HG03571 (cell line): ENCODE measurements around the gene RTL5.
A peak's percentile ranks its signal among the peaks of the same experiment; 100 is the strongest.

Source experiments
- ATAC-seq: cut with Tn5 transposase; IDR thresholded peaks from one replicate; pipeline ENCODE4 v1.9.1; 2021; ENCODE audit not compliant: unreplicated experiment

RTL5 gene

DNA sequence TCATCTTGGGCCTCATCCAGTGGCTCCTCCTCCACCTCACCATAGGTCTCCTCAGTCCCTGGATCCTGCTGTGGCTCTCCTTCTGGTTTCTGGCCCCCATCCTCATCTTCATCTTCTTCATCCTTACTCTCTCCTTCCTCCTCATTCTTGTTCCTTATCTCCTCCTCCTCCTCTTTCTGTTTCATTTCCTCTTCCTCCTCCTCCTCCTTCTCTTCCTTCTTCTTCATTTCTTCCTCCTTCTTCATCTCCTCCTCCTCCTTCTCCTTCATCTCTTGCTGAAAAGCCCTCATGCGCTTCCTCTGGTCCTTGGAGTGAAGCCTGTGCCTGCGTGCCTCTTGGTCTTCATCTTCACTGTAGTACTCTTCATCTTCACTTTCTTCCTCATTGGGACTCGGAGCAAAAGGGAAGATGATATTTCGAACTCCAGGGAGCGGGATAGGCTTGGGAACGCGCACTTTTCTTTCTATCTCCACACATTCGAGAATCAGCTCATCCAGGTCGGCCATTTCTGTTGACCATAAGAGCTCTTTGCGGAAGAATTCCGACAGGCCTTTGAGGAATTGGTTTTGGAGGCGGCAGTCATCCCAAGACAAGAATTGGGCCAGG, 1.5 kb downstream of the RTL5 start:
- no peak for ATAC-seq

DNA sequence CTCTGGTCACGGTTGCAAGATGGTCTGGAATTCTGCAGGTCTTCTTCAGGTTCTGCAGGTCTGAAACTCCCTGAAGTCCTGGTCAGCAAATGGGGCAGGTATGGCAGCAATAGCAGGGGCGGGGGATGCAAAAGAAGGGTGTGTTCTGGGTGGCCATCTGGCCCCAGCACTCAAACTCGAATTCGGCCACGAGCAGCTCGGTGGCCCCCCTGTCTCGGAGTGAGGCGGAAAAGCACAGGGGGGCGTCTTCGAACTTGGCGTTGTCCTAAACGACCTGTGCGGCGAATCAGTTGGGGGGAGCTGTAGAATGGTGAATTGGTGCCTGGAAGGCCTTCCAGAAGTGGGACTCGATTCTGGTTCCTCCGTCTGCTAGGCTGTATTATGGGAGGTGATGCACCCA, 2.1 kb downstream of the RTL5 start:
- no peak for ATAC-seq

DNA sequence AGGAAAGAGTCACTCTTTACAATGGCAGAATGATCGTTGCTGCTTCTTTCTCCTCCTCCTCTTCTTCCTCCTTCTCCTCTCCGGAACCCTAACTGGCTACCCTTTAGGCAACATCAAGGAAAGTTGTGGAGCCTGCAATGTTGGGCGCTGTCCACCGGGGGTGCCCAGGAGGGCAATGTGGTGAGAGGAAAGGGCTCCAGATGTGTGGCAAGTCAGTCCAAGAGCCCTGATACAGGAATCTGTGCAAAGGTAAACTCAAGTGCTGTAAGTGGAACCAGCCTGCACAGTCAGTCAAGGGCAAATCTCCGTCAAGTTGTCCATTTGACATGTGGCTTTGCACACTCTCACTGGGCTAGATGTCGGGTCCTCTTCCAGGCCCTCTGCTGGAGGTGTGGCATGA, 2.8 kb downstream of the RTL5 start:
- ATAC-seq, result no peak

GRCh38 chrX:72128183-72128834, 3.4 kb downstream of the RTL5 start:
- ATAC-seq, result no peak

DNA sequence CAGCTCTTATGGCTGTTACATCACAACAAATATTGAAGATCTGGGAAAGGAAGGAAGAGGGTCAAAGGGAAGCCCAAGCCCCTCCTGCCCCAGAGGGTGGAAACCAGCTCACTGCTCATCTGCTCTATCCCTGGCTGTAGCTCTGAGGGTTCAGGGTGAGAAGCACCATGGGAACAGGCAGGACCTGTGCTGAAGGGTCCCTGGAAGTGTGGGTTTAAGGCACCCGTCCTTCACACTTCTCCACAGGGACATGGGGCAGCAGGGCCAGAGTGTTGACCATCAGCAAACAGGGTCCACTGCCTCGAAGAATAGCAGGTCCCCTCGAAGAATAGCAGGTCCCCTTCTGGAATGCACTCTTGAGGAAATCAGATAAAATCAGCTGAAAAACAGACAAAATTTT, 4.4 kb downstream of the RTL5 start:
- no peak for ATAC-seq

DNA sequence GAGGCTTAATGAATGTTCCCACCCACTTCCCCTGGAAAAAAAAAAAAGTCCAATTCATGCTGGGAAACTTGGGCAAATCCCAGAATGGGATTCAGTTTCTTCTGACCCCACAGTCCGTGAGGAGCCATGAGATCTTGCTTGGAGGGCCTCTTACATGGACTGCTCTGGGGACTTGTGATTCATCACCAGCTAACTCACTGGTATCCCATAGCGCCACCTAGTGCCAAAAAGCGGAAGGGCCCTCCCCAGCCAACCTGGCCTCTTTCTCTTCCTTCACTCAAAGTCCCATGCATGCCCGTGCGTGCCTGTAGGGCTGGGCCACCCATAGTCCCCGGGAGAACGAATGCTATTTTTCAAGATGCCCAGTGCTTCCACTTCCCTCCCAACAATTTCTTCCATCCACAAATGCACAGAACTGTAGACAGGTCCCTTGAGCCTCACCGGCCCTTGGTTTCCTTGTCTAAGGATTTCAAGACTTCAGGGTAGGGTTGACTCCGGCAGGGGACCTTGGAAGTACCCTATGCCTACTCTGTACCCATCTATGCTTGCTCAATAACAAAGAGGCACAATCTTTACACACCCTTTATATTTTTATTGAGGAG, 5.1 kb downstream of the RTL5 start:
- peak; percentile 80 for ATAC-seq

DNA sequence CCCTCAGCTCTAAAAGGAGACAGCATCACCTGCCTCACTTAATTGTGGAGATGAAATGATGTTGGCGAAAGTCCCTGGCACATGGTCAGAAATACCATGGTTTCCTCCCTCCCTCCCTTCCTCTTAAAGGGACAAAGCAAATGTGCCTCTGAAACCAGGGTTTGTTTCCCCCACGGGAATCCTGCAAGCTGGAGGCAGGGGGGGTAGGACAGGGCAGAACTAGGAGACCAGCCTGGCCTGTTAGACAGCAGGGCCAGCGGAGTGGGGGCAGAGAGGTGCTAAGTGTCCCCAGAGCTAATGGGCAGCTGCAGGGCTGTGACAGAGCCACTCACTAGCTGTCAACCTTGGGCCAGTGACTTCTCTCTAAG, 5.7 kb downstream of the RTL5 start:
- no peak for ATAC-seq

GRCh38 chrX:72125331-72126047, 6.2 kb downstream of the RTL5 start:
- no peak for ATAC-seq

- no peak for ATAC-seq
Observed at GRCh38 chrX:72124540-72125201, 7.0 kb downstream of the RTL5 start.

DNA sequence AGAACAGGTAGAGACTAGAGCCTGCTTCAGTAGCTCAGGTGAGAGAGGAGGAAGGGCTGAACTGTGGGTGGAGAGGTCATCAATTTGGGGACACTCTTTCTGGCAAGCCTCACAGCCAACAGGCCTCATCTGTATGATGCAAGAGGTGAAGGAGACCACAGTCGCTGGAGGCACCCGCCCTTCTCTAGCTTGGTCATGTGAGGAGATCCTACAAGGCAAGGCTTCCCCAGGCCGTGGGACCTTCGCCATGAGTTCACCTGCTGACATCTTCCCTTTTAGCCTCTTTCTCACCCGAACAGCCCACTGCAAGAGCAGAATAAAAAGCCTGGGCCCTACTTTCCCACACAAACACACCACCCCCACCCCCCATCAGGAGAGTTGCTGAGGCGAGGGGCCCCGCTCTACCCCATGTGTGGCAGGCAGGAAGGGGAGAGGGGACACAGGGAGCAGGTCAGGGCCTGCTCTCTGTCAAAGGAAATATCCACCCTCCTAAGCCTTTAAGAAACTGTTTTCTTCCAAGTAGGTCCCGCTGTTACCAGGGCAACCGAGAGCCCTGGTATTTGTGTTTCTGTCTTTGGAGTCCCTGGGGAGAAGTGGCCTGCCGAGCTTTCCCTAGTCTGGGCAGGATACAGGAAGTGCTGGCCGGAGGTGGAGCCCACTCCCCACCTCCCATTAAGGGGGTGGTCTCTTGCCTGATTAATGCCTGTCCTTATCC, 8.1 kb downstream of the RTL5 start:
- no peak for ATAC-seq

GRCh38 chrX:72122621-72123337, 8.9 kb downstream of the RTL5 start:
- no peak for ATAC-seq

DNA sequence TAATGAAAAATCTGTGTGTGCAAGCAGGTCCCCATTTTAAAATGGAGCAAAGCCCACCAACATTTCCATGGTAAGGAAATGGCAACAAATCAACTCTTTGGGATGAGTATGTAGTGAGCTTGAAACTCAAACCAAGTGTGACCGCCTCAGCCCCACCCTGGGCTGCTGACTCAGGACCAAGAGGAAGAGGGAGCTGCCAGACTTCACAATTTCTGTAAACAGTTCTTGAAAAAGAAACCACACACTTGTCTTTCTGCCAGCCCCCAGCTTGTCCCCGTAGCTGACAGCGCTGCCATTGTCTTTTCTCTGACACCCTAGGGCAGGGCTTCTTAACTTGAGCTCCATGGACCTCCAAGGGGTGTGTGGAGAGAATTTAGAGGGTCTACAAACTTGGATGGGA, 10.3 kb downstream of the RTL5 start:
- no peak for ATAC-seq

DNA sequence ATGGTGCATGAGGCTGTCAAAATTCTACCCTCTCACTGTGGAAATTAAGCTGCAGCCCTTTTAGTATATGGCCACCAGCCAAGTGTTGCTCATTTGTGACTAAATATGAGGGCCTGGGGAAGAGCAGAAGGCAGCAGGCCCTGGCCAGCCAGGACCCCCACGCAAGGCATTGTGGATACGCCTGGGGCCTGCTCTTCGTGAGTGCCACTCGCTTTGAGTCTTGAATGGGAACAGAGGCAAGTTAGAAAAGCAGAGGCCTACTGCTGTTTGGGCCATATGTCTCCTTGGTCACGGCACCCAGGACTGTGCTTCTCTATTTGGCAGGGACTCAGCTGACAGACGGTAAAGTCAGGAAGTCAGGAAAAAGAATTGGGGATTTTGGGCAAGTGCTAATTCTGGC, 10.9 kb downstream of the RTL5 start:
- ATAC-seq, result no peak

DNA sequence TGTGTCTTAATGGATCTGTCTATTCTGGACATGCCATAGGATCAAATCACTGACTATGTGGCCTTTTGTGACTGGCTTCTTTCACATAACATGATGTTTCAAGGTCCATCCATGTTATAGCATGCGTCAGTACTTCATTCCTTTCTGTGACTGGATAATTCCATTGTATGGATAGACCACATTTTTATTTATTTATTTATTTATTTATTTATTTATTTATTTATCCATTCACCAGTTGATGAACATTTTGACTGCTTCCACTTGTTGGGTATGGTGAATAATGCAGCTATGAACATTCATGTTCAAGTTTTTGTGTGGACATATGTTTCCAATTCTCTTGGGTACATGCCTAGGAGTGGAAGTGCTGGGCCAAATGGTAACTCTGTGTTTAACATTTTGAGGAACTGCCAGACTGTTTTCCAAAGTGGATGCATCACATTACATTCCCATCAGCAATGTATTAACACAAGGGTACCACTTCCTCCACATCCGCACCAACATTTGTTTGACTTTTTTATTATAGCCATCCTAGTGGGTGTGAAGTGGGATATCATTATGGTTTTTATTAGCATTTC, 14.0 kb downstream of the RTL5 start:
- no peak for ATAC-seq

DNA sequence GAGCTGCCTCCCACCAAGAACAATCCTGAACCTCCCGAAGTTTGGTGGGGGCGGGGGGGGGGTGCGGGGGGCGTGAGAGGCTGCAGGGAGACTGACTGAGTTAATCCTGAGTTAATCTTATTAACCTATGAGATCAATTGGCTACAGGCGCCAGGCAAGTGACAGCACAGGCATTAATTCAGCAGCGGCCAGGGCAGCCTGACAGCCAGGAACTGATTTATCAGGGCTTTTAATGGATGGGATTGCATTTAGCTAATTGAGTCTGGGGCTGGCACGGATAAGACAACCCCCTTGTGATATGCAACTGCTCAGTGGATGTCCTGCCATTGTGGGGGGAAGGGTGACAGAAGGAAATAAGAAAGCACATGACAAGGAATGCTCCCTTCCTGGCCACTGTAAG, 16.3 kb downstream of the RTL5 start:
- no peak for ATAC-seq

- ATAC-seq, result no peak
Observed at GRCh38 chrX:72114807-72115206, 16.9 kb downstream of the RTL5 start.

GRCh38 chrX:72114306-72114705, 17.4 kb downstream of the RTL5 start:
- no peak for ATAC-seq

GRCh38 chrX:72113461-72113860, 18.3 kb downstream of the RTL5 start:
- ATAC-seq, result no peak

DNA sequence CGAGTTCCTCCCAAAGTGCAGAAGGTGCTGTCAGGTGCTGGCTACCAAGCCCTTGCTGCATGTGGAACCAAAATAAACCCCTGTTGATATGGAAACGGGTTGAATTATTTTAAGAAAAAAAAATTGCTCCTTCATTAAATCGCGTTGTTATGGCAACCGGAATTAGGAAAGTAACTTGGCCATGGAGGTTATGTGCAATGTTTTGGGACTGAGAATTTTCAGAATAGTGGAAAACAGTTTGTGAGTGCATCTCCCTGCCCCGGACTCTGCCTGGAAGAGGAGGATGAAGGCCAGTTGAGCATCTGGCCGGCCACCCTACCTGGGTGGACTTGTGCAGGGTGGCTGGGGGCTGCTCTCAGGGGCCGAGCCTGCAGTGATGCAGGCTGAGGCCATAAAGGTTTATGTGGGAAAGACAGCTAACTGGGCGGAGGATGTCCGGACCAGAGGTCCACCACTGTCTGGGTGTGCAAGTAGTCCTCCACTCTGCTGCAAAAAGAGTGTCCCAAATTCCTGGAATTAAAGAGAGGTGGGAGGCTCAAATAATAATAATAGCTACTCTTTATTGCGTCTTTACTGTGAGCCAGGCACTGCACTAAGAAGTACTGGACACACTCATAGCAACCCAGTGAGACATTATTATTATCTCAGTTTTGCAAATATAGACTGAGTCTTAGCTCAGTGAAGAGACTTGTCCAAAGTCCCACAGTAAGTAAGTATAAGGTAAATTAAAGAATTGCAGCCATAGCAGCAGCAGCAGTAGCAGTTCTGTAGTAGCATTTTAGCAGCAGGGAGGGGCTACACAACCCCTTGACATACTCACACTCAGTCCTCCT, 20.6 kb downstream of the RTL5 start:
- no peak for ATAC-seq
